Hepatocyte (in vitro differentiated cells): Measurements from ENCODE around the gene GNPDA1. TPM values are rescaled to one million over a fixed set of nuclear protein-coding genes. Genes with fewer than 3 reads are reported as not detected.

Experiments
- DNase-seq: peaks from one replicate; pipeline ENCODE4 v3.0.0-alpha.2; 2016; ENCODE audit warnings: low spot score
- H2AFZ ChIP-seq: fragments of 200-600 bp; sonication (generic); 2 replicates; pipeline ENCODE4 v1.6.0; 2016; ENCODE audit warnings: antibody characterized with exemption, mild to moderate bottlenecking
- H3K27ac ChIP-seq: fragments of 200-600 bp; sonication (generic); 2 replicates; pipeline ENCODE4 v1.5.1; 2016; ENCODE audit warnings: mild to moderate bottlenecking
- H3K27me3 ChIP-seq: fragments of 200-600 bp; sonication (generic); 2 replicates; pipeline ENCODE4 v1.6.1; 2016
- H3K36me3 ChIP-seq: fragments of 200-600 bp; sonication (generic); replicated peaks from 2 replicates; pipeline ENCODE4 v1.5.1; 2016; ENCODE audit warnings: low read depth; ENCODE audit not compliant: insufficient read depth
- H3K4me1 ChIP-seq: fragments of 200-600 bp; sonication (generic); 2 replicates; pipeline ENCODE4 v1.5.1; 2016; ENCODE audit warnings: mild to moderate bottlenecking, moderate library complexity; ENCODE audit not compliant: insufficient read depth
- H3K4me2 ChIP-seq: fragments of 200-600 bp; sonication (generic); 2 replicates; pipeline ENCODE4 v1.6.0; 2016
- H3K4me3 ChIP-seq: fragments of 200-600 bp; sonication (generic); 2 replicates; pipeline ENCODE4 v1.5.1; 2016; ENCODE audit warnings: mild to moderate bottlenecking
- H3K79me2 ChIP-seq: fragments of 200-600 bp; sonication (generic); 2 replicates; pipeline ENCODE4 v1.6.0; 2017; ENCODE audit warnings: mild to moderate bottlenecking
- H3K9me2 ChIP-seq: fragments of 200-600 bp; sonication (generic); replicated peaks from 2 replicates; pipeline ENCODE4 v1.6.0; 2017; ENCODE audit warnings: mild to moderate bottlenecking; ENCODE audit not compliant: insufficient read depth
- H3K9me3 ChIP-seq: fragments of 200-600 bp; sonication (generic); 2 replicates; pipeline ENCODE4 v1.5.1; 2016; ENCODE audit warnings: low read depth, mild to moderate bottlenecking
- H4K20me1 ChIP-seq: fragments of 200-600 bp; sonication (generic); 2 replicates; pipeline ENCODE4 v1.6.0; 2016; ENCODE audit warnings: mild to moderate bottlenecking; ENCODE audit not compliant: insufficient read depth, poor library complexity, severe bottlenecking
- EZH2 ChIP-seq: fragments of 200-600 bp; sonication (generic); IDR thresholded peaks from 2 replicates; pipeline ENCODE4 v1.6.1; 2016; ENCODE audit warnings: antibody characterized with exemption, mild to moderate bottlenecking, borderline replicate concordance
- EZH2phosphoT487 ChIP-seq: fragments of 200-600 bp; sonication (generic); IDR thresholded peaks from one replicate; pipeline ENCODE4 v1.6.1; 2018; ENCODE audit warnings: antibody characterized with exemption, mild to moderate bottlenecking, low read depth, moderate library complexity; ENCODE audit not compliant: unreplicated experiment, severe bottlenecking
- WGBS: methylation state at CpG from one replicate; pipeline ENCODE4 v1.1.6; 2016; ENCODE audit warnings: low lambda C conversion rate; ENCODE audit errors: missing lambda C conversion rate; 5-methylcytosine and 5-hydroxymethylcytosine counted together
- polyA plus RNA-seq: library from polyadenylated mRNA; unstranded; fragments of >200 nt; fragmentation: Nextera tagmentation; extraction: Ambion mirVana; gene quantifications from 2 replicates; pipeline ENCODE4 v1.2.1, GENCODE V29; 2016
- total RNA-seq: library from RNA; depleted of rRNA; stranded (reverse); fragments of >200 nt; gene quantifications from 2 replicates; pipeline ENCODE4 v1.2.3, GENCODE V29; 2014
- TF ChIP-seq, protein P1 (sequence below): fragments of 200-600 bp; sonication (generic); IDR thresholded peaks from 2 replicates; pipeline ENCODE4 v1.5.1; 2016; ENCODE audit warnings: antibody characterized with exemption, mild to moderate bottlenecking; ENCODE audit not compliant: poor library complexity

GNPDA1 gene
- total and polyA plus RNA-seq, 2 experiments from 2014 or later = 97.3 to 106 TPM

DNA sequence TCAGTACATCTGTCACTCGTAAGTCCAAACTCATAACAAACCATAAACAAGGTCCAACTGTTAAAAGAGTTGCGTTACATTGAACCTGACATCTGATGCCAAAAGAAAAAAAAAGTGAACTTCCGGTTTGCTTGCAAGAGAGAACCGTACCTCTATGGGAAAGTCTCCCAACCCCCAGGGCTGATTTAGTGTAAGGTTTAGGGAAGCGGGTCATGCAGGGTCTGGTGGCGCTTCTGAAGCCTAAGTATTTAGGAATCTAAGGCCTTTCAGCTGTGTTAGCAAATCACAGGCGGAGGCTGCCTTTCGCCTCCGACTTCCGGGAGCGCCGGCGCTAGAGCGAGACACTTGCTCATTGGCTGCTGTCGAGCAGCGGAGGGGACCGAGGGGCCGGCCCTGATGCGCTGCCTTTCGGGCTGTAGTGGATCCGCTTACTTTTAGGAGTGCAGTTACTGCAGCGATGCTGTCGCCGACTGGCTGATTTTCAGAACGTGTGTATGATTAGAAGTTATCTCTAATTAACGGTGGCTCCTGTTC lies 12.0 kb upstream of the GNPDA1 start:
- no peaks in the 10 kb centered on the region for H3K9me2 ChIP-seq
- H3K27ac ChIP-seq = peak overlapping the region; percentile 91
- peak overlapping the region; percentile 44 for H3K4me3 ChIP-seq
- H3K79me2 ChIP-seq = no peaks in the 10 kb centered on the region
- under 1% methylated on average over 26 of the region's 26 CpGs for WGBS
- H3K4me1 ChIP-seq = peaks cover 7% of the 10 kb centered on the region
- TF ChIP-seq EZH2phosphoT487 (no peak), EZH2 (no peak)
- TF ChIP-seq, protein P1, sequence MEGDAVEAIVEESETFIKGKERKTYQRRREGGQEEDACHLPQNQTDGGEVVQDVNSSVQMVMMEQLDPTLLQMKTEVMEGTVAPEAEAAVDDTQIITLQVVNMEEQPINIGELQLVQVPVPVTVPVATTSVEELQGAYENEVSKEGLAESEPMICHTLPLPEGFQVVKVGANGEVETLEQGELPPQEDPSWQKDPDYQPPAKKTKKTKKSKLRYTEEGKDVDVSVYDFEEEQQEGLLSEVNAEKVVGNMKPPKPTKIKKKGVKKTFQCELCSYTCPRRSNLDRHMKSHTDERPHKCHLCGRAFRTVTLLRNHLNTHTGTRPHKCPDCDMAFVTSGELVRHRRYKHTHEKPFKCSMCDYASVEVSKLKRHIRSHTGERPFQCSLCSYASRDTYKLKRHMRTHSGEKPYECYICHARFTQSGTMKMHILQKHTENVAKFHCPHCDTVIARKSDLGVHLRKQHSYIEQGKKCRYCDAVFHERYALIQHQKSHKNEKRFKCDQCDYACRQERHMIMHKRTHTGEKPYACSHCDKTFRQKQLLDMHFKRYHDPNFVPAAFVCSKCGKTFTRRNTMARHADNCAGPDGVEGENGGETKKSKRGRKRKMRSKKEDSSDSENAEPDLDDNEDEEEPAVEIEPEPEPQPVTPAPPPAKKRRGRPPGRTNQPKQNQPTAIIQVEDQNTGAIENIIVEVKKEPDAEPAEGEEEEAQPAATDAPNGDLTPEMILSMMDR = no peak
- no peaks in the 10 kb centered on the region for H3K27me3 ChIP-seq
- peak overlapping the region; percentile 61 for H2AFZ ChIP-seq
- peaks cover 5% of the 10 kb centered on the region for H3K9me3 ChIP-seq
- peak overlapping the region; percentile 71 for H3K4me2 ChIP-seq
- H3K36me3 ChIP-seq = no peaks in the 10 kb centered on the region
- DNase-seq = peak; percentile 89
- no peaks in the 10 kb centered on the region for H4K20me1 ChIP-seq

- TF ChIP-seq, protein P1 = no peak
- TF ChIP-seq EZH2 (no peak), EZH2phosphoT487 (no peak)
- Histone ChIP-seq H3K27me3 (no peaks in the 10 kb centered on the region), H3K4me1 (peaks cover 7% of the 10 kb centered on the region), H3K9me3 (peaks cover 5% of the 10 kb centered on the region), H3K79me2 (no peaks in the 10 kb centered on the region), H3K27ac (no peak overlapping the region), H3K36me3 (no peaks in the 10 kb centered on the region), H3K9me2 (no peaks in the 10 kb centered on the region), H3K4me2 (peak overlapping the region; percentile 71), H4K20me1 (no peaks in the 10 kb centered on the region), H2AFZ (peak overlapping the region; percentile 61), H3K4me3 (no peak overlapping the region)
- 58% methylated on average over 6 of the region's 6 CpGs for WGBS
- DNase-seq = no peak
Measured at GRCh38 chr5:142023836-142024235, 11.0 kb upstream of the GNPDA1 start.

GRCh38 chr5:142020122-142020659 lies 7.4 kb upstream of the GNPDA1 start:
- no peak for TF ChIP-seq EZH2phosphoT487
- no peak for TF ChIP-seq EZH2
- TF ChIP-seq, protein P1 = no peak
- Histone ChIP-seq H3K9me2 (no peaks in the 10 kb centered on the region), H4K20me1 (no peaks in the 10 kb centered on the region), H3K27me3 (no peaks in the 10 kb centered on the region), H2AFZ (no peak overlapping the region), H3K9me3 (peaks cover 5% of the 10 kb centered on the region), H3K4me1 (peaks cover 7% of the 10 kb centered on the region), H3K79me2 (no peaks in the 10 kb centered on the region), H3K36me3 (no peaks in the 10 kb centered on the region), H3K4me3 (no peak overlapping the region), H3K4me2 (no peak overlapping the region), H3K27ac (no peak overlapping the region)
- WGBS = 86% methylated on average over 1 of the region's 1 CpG
- DNase-seq = no peak
